ENCODE results near the gene EFCAB11.

- no peak for TF ChIP-seq POLR2A (IDR thresholded peaks at IDR 0.05)
- TF ChIP-seq CTCF (IDR thresholded peaks at IDR 0.05), result no peak
Measured at GRCh38 chr14:89781046-89781445, 173.5 kb downstream of the EFCAB11 start.
